ENCODE results near the gene PRR19. TPM values are rescaled to one million over a fixed set of nuclear protein-coding genes. Genes with fewer than 3 reads are reported as not detected.

PRR19 gene
- total and polyA plus RNA-seq, 10 of the 15 experiments (the other 5 are each of a cell fraction or from before 2014, with no cell fraction given) = 0.09 to 1.7 (median 0.73) TPM; not detected in 1

- WGBS (ENCODE audit: insufficient coverage, insufficient replicate concordance, low lambda C conversion rate, missing lambda C conversion rate) = 57% methylated on average over 20 of the region's 21 CpGs
- H2AFZ ChIP-seq (ENCODE audit: control insufficient read depth, low read depth, low read length) = no peak overlapping the region
- RAD21 ChIA-PET (ENCODE audit: unreplicated experiment) = no interaction called here
- no peak overlapping the region for H3K9ac ChIP-seq (ENCODE audit: control insufficient read depth, insufficient read depth, low read length)
- no peaks in the 10 kb centered on the region; the same call in 1 of the 2 replicates for H3K4me1 ChIP-seq (ENCODE audit: control insufficient read depth, insufficient read depth, low read length)
- H3K27ac ChIP-seq (ENCODE audit: control insufficient read depth, insufficient read depth) = no peak overlapping the region
- POLR2A ChIA-PET = no interaction called here
- H3K4me3 ChIP-seq = no peak overlapping the region
- no peak overlapping the region for H3K4me2 ChIP-seq (ENCODE audit: control insufficient read depth, insufficient read depth)
- ATAC-seq (no peak), DNase-seq (ENCODE audit: low read depth, low spot score) (no peak), FAIRE-seq (no peak)
- H4K20me1 ChIP-seq (ENCODE audit: control insufficient read depth, insufficient read depth) = no peaks in the 10 kb centered on the region
- peaks cover 0 to 3% of the 10 kb centered on the region in 2 experiments; a peak in 3 of 4 replicates for H3K36me3 ChIP-seq (ENCODE audit: control insufficient read depth in 2 of 2, insufficient read depth in 2 of 2, low read length in 1 of 2)
- BruUV-seq (replicated peaks) = no TSS peak
- no peaks in the 10 kb centered on the region for H3K27me3 ChIP-seq (replicated peaks in 1 of 2; ENCODE audit: control insufficient read depth in 2 of 2, insufficient read depth in 2 of 2, low read length in 1 of 2)
- TF ChIP-seq NBN (IDR thresholded peaks at IDR 0.05) (no peak), HDAC2 (IDR thresholded peaks at IDR 0.05) (no peak), IKZF2 (IDR thresholded peaks at IDR 0.05) (no peak), KAT2A (conservative IDR thresholded peaks at IDR 0.05; ENCODE audit: control insufficient read depth, low read depth, low read length) (no peak)
- SMC1A ChIA-PET (ENCODE audit: uncharacterized antibody, unreplicated experiment) = no interaction called here
- no peaks in the 10 kb centered on the region for H3K79me2 ChIP-seq (ENCODE audit: control insufficient read depth, insufficient read depth, low read length)
- no peaks in the 10 kb centered on the region for H3K9me3 ChIP-seq (replicated peaks; ENCODE audit: control insufficient read depth, insufficient read depth, low read length)
- in situ Hi-C loops (cut with MboI) = no loop called here
- CTCF ChIA-PET = no interaction called here
- intact Hi-C loops (cut with micrococcal nuclease; ENCODE audit: unreplicated experiment) = no loop called here
Measured at GRCh38 chr19:42333975-42334696, 32.2 kb downstream of the PRR19 start.

DNA sequence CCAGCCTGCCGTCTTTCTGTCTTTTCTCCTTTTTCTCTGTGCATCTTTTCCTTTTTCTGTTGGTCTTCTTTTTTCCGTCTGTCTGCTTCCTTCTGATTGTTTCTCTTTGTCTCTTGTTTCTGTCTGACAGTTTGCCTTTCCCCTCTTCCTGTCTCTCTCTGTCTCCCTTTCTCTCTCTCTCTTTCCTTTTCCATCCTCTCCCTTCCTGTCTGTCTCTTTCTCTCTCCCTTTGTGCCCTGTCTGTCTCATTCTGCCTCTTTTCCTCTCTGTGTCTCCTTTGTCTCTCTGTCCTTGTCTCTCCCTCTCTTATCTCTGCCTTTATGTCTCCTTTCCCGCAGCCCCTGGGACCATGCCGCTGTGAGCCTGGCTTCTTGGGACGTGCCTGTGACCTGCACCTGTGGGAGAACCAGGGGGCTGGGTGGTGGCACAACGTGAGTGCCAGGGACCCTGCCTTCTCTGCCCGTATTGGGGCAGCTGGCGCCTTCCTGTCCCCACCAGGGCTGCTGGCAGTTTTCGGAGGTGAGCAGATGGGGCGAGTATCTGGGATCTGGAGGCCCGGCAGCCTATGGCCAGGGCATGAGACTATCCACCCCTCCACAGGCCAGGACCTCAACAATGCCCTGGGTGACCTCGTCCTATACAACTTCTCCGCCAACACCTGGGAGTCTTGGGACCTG, 32.9 kb downstream of the PRR19 start:
- H3K4me2 ChIP-seq (ENCODE audit: control insufficient read depth, insufficient read depth) = no peak overlapping the region
- ATAC-seq (no peak), DNase-seq (ENCODE audit: low read depth, low spot score) (no peak), FAIRE-seq (no peak)
- H3K79me2 ChIP-seq (ENCODE audit: control insufficient read depth, insufficient read depth, low read length) = no peaks in the 10 kb centered on the region
- no TSS peak for BruUV-seq (replicated peaks)
- H2AFZ ChIP-seq (ENCODE audit: control insufficient read depth, low read depth, low read length) = no peak overlapping the region
- in situ Hi-C loops (cut with MboI) (no loop called here), intact Hi-C loops (cut with micrococcal nuclease; ENCODE audit: unreplicated experiment) (no loop called here)
- no peaks in the 10 kb centered on the region for H3K9me3 ChIP-seq (replicated peaks; ENCODE audit: control insufficient read depth, insufficient read depth, low read length)
- SMC1A ChIA-PET (ENCODE audit: uncharacterized antibody, unreplicated experiment) = no interaction called here
- 78% methylated on average over 13 of the region's 13 CpGs for WGBS (ENCODE audit: insufficient coverage, insufficient replicate concordance, low lambda C conversion rate, missing lambda C conversion rate)
- no peak overlapping the region for H3K4me3 ChIP-seq
- peaks cover 0 to 3% of the 10 kb centered on the region in 2 experiments; a peak in 3 of 4 replicates for H3K36me3 ChIP-seq (ENCODE audit: control insufficient read depth in 2 of 2, insufficient read depth in 2 of 2, low read length in 1 of 2)
- POLR2A ChIA-PET = no interaction called here
- RAD21 ChIA-PET (ENCODE audit: unreplicated experiment) = no interaction called here
- no peaks in the 10 kb centered on the region for H4K20me1 ChIP-seq (ENCODE audit: control insufficient read depth, insufficient read depth)
- no peak for TF ChIP-seq PAX5 (IDR thresholded peaks at IDR 0.05; ENCODE audit: borderline replicate concordance, low read depth, low read length)
- TF ChIP-seq TCF3 (IDR thresholded peaks at IDR 0.05; ENCODE audit: borderline replicate concordance, insufficient read depth, low read depth, low read length) = no peak
- no peak for TF ChIP-seq ZNF24 (IDR thresholded peaks at IDR 0.05)
- TF ChIP-seq IKZF1 (conservative IDR thresholded peaks at IDR 0.05) = no peak
- no peak for TF ChIP-seq POLR2A (IDR thresholded peaks at IDR 0.05; ENCODE audit: low read depth, low read length)
- no peak for TF ChIP-seq ZNF622 (IDR thresholded peaks at IDR 0.05)
- TF ChIP-seq PKNOX1 (IDR thresholded peaks at IDR 0.05) = no peak
- no peak for TF ChIP-seq CREB1 (IDR thresholded peaks at IDR 0.05; ENCODE audit: low read depth)
- TF ChIP-seq ZBTB4 (CRISPR knock-in tag; IDR thresholded peaks at IDR 0.05) = no peak
- no peak for TF ChIP-seq CREM (IDR thresholded peaks at IDR 0.05; ENCODE audit: low read depth)
- CTCF ChIA-PET = no interaction called here
- H3K27me3 ChIP-seq (replicated peaks in 1 of 2; ENCODE audit: control insufficient read depth in 2 of 2, insufficient read depth in 2 of 2, low read length in 1 of 2) = no peaks in the 10 kb centered on the region
- no peak overlapping the region for H3K27ac ChIP-seq (ENCODE audit: control insufficient read depth, insufficient read depth)
- no peaks in the 10 kb centered on the region for H3K4me1 ChIP-seq (ENCODE audit: control insufficient read depth, insufficient read depth, low read length)
- no peak overlapping the region for H3K9ac ChIP-seq (ENCODE audit: control insufficient read depth, insufficient read depth, low read length)

Measured in GM12878 (cell line).